HG02610 (cell line): ENCODE measurements around the gene UPB1.
A peak's percentile ranks its signal among the peaks of the same experiment; 100 is the strongest.

Experiments used
- ATAC-seq: cut with Tn5 transposase; IDR thresholded peaks from one replicate; pipeline ENCODE4 v1.9.1; 2021; ENCODE audit warnings: mild to moderate bottlenecking, moderate library complexity; ENCODE audit not compliant: unreplicated experiment

UPB1 gene

GRCh38 chr22:24503137-24503842, 8.2 kb downstream of the UPB1 start:
- ATAC-seq: peak; percentile 57

DNA sequence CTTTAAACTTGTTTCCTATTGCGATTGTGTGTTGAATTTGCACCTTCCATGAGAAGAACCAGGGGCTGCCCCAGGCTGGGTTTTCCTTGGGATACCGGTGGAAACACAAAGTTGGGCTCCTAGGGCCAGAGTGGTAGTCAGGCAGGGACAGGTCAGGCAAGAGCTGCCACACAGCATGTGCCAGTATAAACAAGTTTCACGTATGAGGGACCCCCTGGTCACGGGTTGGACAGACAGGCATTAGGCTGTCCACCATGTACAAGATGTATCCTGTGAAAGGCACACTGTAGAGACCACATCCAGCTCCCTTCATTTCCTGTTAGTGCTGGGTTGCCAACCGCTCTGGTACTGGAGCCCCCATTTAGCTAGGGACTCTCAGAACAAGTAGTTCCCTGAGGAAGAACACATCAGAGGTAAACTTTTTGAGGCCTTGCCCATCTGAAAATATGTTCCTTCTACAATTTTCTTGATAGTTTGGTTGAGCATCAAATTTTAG, 8.8 kb downstream of the UPB1 start:
- ATAC-seq: peak; percentile 2

DNA sequence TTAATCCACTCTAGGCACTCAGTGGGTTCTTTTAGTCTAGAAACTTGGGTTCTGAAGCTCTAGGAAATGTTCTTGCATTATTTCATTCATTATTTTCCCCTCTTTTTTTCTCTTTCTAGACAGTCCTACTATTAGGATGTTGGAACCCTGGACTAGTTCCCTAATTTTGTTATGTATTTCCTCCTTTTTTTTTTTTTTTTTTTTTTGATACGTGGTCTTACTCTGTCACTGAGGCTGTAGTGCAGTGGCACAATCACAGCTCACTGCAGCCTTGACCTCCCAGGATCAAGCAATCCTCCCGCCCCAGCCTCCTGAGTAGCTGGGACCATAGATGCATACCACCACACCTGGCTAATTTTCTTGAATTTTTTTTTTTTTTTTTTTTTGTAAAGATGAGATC, 9.4 kb downstream of the UPB1 start:
- ATAC-seq: no peak

- no peak for ATAC-seq
These were observed 10.0 kb downstream of the UPB1 start for GRCh38 chr22:24504956-24505736.

GRCh38 chr22:24506802-24507438, 11.8 kb downstream of the UPB1 start:
- ATAC-seq: no peak

GRCh38 chr22:24507716-24508115, 12.6 kb downstream of the UPB1 start:
- no peak for ATAC-seq

DNA sequence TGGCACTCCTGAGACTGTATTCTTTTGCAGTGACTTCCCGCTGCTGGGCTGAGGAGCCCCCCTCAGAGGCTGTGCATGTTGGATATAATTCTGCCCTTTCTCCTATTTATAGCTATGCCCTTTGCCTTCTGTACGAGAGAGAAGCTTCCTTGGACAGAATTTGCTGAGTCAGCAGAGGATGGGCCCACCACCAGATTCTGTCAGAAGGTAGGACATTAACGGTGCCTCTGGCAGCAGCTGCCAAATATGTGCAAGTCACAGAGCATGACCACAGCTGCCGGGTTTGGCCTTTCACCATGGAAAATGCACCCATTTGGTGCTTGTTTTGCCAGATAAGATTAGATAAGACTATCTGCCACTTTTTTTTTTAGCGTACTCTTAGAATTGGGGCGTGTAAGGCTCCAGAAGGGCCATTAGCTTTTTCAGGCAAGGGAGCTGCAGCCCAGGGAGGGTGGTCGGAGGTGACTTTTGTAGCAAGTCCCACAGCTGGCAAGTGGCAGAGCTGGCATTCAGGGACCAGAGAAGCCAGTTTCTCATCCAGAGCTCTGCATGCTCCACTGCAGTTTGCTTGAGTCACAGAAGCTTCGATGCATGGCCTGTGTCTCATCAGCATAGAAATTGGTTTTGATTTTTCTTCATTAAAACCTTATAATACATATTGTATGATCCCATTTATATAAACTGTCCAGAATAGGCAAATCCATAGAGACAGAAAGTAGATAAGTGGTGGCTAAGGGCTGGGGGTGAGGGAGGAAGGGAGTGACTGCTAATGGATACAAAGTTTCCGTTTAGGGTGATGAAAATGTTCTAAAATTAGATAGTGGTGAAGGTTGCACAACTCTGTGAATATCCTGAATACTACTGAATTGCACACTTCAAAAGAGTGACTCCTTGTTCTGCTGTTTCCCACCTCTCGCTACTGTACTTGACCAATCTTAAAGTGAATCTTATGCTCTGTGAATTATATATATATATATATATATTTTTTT, 15.8 kb downstream of the UPB1 start:
- no peak for ATAC-seq

- no peak for ATAC-seq
These were observed 16.9 kb downstream of the UPB1 start for GRCh38 chr22:24512043-24512442.

DNA sequence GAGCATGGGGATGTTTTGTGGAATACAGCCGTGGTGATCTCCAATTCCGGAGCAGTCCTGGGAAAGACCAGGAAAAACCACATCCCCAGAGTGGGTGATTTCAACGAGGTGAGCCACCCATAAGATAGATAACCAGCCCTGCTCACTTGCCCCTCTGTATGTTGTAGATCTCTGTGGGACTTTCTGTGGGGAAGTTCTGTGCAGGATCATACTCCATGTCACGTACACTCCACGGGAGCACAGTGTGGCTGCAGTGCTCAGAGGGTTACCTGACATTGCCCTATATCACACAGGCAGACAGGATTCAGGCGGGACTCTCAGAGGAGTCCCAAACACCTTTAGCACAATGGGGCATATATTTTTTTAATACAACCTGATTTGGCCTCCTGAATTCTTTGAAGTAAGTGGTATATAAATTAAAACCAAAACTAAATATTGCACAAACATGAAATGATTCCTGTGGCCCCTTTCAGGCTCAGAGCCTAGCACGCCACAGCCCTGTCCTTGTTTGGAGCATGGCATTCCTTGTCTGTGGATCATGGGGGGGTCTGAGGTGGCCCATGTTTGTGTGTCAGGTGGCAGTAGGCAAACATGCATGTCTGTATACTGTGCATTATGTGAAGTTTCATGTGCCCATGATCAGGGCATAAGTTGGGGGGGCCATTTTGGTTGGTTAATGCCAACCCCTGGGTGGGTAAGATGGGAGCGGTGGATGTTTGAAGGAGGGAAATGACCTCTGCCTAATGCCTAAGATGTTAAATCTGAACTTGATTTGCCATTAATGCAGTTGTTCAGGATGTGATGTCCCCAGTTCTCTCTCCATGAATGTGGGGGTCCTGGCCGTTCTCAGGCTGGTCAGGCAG, 18.5 kb downstream of the UPB1 start:
- ATAC-seq: no peak

DNA sequence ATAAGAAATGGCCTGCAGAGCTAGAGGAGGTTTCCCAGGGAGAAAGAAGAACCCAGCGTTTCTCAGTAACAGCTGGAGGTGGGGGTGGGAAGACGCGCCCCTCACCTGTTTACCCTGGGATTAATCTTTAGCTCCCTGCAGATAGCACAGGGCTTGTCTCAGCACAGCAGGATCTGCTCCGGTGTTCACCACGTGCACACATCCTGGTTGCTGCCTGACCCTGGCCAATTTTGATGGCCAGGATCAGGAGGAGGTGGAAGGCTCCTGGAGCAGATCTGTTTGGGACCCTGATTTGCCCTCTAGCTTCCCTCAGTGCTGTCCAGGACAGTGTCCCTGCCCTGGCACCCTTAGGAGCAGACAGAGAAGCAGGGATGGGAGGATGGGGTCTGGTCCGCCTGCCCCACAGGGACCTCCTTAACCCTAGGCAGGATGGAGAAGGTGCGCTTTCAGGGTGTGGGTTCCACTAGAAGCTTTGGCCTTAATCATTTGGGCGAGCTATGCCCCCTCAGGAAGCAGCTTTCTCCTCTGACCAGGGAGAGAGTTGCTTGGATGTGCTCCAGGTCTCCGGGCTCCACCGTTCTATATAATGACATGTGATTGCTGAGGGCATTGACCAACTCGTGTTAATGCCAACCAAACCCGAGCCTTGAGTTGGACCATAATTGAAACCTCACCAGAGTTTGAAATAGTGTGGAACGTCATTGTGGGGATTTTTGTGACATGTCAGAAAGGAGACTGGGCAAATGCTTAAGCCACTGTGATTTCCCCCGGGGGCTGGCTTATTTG, 19.3 kb downstream of the UPB1 start:
- ATAC-seq: peak; percentile 47

GRCh38 chr22:24515027-24515338, 19.9 kb downstream of the UPB1 start:
- no peak for ATAC-seq

GRCh38 chr22:24516301-24516737, 21.2 kb downstream of the UPB1 start:
- ATAC-seq: no peak

- no peak for ATAC-seq
These were observed 22.3 kb downstream of the UPB1 start for GRCh38 chr22:24517446-24517845.

DNA sequence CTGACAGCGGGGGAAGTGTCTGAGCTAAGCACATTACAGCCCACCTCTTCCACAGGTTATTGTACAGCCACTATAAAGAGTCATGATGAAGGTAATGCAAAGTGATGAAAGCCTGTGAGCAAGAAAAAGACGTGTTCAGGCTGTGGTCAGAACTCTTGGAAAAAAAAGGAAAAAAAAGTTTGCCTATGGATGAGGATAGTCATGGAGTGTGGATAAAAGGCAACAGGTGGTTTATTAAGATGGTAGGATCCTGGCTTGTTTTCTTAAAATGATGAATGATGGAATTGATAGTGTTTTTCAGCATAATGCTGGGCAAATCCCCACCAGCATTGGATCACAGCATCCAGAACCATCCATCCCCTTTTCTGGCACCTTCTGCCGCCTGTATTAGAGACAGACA, 23.1 kb downstream of the UPB1 start:
- no peak for ATAC-seq

DNA sequence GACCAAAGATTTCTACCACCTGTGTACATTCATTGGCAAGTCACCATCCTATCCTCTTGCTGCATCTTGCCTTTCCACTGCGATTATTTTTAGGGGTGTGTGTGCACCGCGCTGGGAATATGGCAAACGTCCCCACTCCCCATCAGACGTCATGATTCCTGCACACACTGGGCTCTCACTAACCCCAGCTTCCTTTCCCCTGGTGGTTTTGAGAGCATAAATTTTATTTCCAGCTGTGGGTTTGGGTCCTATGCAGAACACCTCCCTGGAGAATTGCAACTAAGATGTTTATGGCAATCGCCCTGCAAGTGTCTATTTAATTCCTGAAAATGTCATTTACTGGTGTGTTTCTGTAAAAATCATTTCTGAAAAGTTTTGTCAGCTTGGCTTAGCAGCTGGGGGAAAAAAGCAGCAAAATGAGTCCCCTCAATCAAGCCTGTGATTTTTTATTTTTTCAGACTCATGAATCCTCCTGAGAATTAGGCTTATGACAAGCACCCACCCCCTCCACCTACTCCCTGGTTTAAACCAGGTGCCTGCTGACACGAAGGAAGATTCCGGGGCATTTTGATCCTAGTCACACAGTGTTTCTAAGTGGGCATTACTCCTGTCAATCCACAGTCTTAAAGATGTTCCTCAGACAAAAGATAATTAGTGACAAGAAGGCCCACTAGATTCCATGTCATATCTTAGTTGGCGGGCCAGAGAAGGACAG, 23.8 kb downstream of the UPB1 start:
- ATAC-seq: no peak

- no peak for ATAC-seq
These were observed 24.4 kb downstream of the UPB1 start for GRCh38 chr22:24519496-24519895.

DNA sequence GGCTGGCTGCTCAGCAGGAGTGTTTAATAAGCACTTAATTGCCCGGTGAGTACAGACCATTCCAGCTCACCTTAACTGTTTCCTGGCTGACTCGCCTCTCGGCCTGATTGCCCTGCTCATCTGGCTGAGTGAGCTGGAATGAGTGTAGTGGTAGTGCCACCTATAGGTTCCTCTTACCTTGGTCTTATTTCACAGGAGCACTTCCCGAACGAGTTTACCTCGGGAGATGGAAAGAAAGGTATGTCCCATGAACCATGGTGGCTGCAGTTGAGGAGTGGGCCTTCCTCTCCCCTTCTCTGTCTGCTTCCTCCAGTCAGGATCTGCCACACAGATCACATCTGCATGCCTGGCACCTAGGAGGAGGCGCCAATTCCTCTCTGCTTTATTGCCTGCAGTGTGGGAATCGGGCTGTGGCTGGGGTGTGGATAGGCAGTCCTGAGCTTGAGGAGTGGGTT, 26.7 kb downstream of the UPB1 start:
- no peak for ATAC-seq

DNA sequence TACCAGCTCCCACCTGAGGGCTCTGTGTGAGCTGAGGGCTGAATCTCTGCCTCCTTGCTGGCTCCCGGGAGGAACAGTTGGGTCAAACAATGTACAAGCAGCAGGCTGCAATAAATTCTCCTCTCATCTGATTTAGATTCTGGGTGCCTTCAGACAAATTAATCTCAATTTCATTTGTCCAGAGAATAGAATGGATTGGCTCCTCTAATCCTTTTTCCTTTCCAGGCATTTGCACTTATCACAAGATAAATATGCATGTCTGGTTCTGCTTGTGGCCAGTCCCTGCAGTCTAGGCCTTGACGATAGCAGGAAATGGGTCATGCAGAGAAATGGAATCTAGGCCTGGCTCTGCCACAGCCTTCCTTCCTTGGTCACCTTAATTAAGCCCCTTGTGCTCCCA, 28.7 kb downstream of the UPB1 start:
- ATAC-seq: no peak
